ENCODE results near the gene RNPS1. TPM values are rescaled to one million over a fixed set of nuclear protein-coding genes. Genes with fewer than 3 reads are reported as not detected.

The RNPS1 gene
- total and polyA plus RNA-seq, 2 donors (not counting 3 experiments of a cell fraction or from before 2014, with no cell fraction given): 206 to 209 TPM

DNA sequence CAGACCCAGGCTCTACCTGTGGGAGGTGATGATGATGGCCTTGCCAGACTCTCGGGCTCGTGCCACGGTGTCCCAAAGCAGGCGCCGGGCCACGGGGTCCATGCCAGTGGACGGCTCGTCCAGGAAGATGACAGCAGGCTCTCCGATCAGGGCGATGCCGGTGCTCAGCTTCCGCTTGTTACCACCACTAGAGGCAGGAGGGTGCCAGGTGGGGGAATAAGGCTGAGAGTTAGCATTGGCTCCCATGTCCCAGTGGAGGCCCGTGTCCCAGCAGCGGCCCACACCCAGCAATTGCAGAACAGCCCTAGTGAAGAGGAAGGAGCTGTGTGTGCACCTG is 10.3 kb upstream of the RNPS1 start:
- FAIRE-seq (no peak), DNase-seq (ENCODE audit: low read depth, low spot score) (no peak)
- ChIA-PET POLR2A (no interaction called here), CTCF (no interaction called here)
- Histone ChIP-seq H3K4me2 (ENCODE audit: insufficient read depth, low read length) (no peak overlapping the region), H2AFZ (ENCODE audit: low read depth, low read length) (no peak overlapping the region), H4K20me1 (replicated peaks; ENCODE audit: control insufficient read depth, extremely low read depth, insufficient read depth, low read length) (no peaks in the 10 kb centered on the region), H3K9me1 (replicated peaks; ENCODE audit: control insufficient read depth, extremely low read depth, insufficient read depth, low read length) (no peaks in the 10 kb centered on the region), H3K79me2 (ENCODE audit: control insufficient read depth, insufficient read depth, low read length) (no peaks in the 10 kb centered on the region), H3K9me3 (replicated peaks; ENCODE audit: control insufficient read depth, insufficient read depth, low read length) (no peaks in the 10 kb centered on the region), H3K4me1 (ENCODE audit: control insufficient read depth, extremely low read depth, insufficient read depth, low read length) (no peaks in the 10 kb centered on the region), H3K36me3 (ENCODE audit: control insufficient read depth in 2 of 2, extremely low read depth in 1 of 2, insufficient read depth in 2 of 2, low read length in 2 of 2) (peaks cover 0 to 6% of the 10 kb centered on the region in 2 experiments), H3K27ac (ENCODE audit: insufficient read depth, low read depth, low read length) (no peak overlapping the region), H3K9ac (replicated peaks; ENCODE audit: extremely low read depth, insufficient read depth, low read length) (no peak overlapping the region), H3K27me3 (ENCODE audit: control insufficient read depth in 2 of 2, insufficient read depth in 2 of 2, low read length in 2 of 2) (no peaks in the 10 kb centered on the region), H3K4me3 (replicated peaks in 1 of 3; ENCODE audit: insufficient read depth in 1 of 3, low read depth in 1 of 3, low read length in 3 of 3) (no peak overlapping the region)
- TF ChIP-seq FOS (IDR thresholded peaks at IDR 0.05; ENCODE audit: borderline replicate concordance, insufficient read depth, low read length) (no peak), POLR2AphosphoS5 (IDR thresholded peaks at IDR 0.05; ENCODE audit: insufficient read depth, low read depth, low read length) (no peak), JUN (IDR thresholded peaks at IDR 0.05; ENCODE audit: borderline replicate concordance, insufficient read depth, insufficient read length, low read depth) (no peak), GATA2 (IDR thresholded peaks at IDR 0.05; ENCODE audit: insufficient read depth, insufficient read length, low read depth, low read length) (no peak), POLR2A (IDR thresholded peaks at IDR 0.05; ENCODE audit: low read depth, low read length) (no peak), MYC (IDR thresholded peaks at IDR 0.05; ENCODE audit: low read depth, low read length) (no peak), EZH2 (IDR thresholded peaks at IDR 0.05; ENCODE audit: borderline replicate concordance, low read depth, low read length, severe bottlenecking) (no peak)
- TF ChIP-seq, protein P1, sequence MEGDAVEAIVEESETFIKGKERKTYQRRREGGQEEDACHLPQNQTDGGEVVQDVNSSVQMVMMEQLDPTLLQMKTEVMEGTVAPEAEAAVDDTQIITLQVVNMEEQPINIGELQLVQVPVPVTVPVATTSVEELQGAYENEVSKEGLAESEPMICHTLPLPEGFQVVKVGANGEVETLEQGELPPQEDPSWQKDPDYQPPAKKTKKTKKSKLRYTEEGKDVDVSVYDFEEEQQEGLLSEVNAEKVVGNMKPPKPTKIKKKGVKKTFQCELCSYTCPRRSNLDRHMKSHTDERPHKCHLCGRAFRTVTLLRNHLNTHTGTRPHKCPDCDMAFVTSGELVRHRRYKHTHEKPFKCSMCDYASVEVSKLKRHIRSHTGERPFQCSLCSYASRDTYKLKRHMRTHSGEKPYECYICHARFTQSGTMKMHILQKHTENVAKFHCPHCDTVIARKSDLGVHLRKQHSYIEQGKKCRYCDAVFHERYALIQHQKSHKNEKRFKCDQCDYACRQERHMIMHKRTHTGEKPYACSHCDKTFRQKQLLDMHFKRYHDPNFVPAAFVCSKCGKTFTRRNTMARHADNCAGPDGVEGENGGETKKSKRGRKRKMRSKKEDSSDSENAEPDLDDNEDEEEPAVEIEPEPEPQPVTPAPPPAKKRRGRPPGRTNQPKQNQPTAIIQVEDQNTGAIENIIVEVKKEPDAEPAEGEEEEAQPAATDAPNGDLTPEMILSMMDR (IDR thresholded peaks at IDR 0.05; ENCODE audit: extremely low read depth in 1 of 2, insufficient read depth in 1 of 2, low read depth in 1 of 2, low read length in 2 of 2): no peak
- TF ChIP-seq, protein P2, sequence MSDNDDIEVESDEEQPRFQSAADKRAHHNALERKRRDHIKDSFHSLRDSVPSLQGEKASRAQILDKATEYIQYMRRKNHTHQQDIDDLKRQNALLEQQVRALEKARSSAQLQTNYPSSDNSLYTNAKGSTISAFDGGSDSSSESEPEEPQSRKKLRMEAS (IDR thresholded peaks at IDR 0.05; ENCODE audit: insufficient read depth, insufficient read length): no peak
- dilution Hi-C loops (cut with MboI; ENCODE audit: extremely low pct_ligation_motif_present, low sequenced_read_pairs) (no loop called here), intact Hi-C loops (cut with micrococcal nuclease) (no loop called here)
- no TSS peak for BruUV-seq (replicated peaks)

Data from endothelial cell of umbilical vein (primary cell).